ENCODE measurements around the gene P2RX3. TPM values are rescaled to one million over a fixed set of nuclear protein-coding genes. Genes with fewer than 3 reads are reported as not detected.
A peak's percentile ranks its signal among the peaks of the same experiment; 100 is the strongest.

The P2RX3 gene
- total RNA-seq, 2 experiments from 2014 or later, result not detected

DNA sequence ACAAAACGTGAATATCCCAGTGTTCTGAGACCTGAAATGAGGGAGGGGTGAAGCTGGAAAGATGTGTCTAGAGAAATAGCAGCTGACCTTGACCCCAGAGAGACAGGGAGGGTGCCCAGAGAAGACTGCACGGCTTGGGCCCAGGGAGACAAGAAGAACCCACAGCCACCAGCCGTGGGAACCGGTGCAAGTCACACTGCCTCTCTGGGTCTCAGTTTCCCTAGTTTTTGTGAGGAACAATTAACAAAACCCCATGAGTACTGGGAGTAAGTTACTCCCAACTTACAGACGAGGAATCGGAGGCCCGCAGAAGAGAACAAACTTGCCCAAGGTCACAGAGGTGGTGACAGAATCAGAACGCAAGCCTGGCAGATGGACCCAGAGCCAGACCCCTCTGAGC is 32.6 kb upstream of the P2RX3 start:
- Mint-ChIP-seq H3K4me1 (no peaks in the 10 kb centered on the region), H3K36me3 (no peaks in the 10 kb centered on the region), H3K27ac (no peak overlapping the region), H3K4me3 (no peak overlapping the region), H3K27me3 (no peaks in the 10 kb centered on the region), H3K9me3 (ENCODE audit: low read depth) (no peaks in the 10 kb centered on the region)
- CTCF ChIA-PET, result no interaction called here
- ATAC-seq (no peak), DNase-seq (no peak)

DNA sequence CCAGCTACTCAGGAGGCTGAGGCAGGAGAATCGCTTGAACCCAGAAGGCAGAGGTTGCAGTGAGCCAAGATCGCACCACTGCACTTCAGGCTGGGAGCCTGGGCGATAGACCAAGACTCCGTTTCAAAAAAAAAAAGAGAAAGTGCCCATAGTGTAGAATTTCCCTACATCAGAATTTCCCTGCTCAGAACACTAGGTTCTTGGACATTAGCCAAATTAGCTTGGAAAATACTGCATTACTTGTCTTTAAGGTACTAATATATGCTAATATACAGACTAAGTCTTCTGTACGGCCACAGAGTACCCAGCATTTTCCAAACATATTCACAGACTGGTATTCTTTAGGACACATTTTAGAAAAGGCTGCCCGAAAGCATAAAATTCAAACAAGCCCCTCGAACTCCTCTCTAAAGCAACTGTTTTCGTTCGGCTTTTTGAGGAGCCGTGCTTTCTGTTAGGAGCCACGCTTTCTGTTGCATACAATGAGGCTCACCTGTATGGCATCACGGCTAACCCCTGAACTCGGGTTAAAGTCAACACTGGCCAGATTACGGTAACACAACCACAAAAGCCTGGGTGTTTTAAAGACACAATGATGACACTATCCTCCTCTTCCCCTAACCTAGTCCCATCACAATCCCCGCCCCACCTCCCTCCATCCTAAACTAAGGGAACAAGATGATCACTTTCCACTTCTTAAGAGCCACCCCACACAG is 31.8 kb upstream of the P2RX3 start:
- CTCF ChIA-PET, result no interaction called here
- H3K4me1 Mint-ChIP-seq, result peaks cover 4% of the 10 kb centered on the region
- no peak for ATAC-seq
- H3K9me3 Mint-ChIP-seq (ENCODE audit: low read depth), result no peaks in the 10 kb centered on the region
- H3K27me3 Mint-ChIP-seq, result no peaks in the 10 kb centered on the region
- H3K36me3 Mint-ChIP-seq, result no peaks in the 10 kb centered on the region
- no peak overlapping the region for H3K4me3 Mint-ChIP-seq
- H3K27ac Mint-ChIP-seq, result no peak overlapping the region
- no peak for DNase-seq

DNA sequence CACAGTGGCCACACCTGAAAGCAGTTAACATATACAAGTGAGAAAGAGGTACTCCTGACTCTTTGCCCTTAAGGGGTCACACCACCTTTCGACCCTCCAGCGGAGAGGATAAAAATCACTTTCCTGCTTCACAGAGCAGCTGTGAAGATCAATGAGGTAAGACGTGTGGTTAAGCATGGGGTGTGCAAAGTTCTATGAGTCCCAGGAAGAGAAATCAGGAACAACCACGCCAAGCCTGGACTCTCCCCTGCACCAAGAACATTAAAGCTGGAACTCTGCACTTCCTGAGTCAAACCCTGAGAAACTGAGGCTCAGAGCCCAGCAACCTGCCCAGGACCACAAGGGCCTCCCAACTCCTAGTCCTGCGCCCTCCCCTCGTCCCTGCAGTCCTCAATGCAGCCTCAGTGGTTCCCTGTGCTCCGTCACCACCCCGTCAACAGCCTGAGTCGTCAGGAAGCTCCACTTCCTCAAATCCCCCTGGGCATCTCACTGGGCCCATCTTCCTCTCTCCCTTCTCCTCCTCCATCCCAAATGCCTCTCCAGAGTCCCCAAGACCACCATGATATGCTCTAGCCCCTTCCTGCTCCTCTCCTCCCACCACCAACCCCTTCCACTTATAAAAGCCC is 31.1 kb upstream of the P2RX3 start:
- Mint-ChIP-seq H3K4me3 (no peak overlapping the region), H3K27ac (no peak overlapping the region), H3K9me3 (ENCODE audit: low read depth) (no peaks in the 10 kb centered on the region), H3K27me3 (no peaks in the 10 kb centered on the region), H3K36me3 (no peaks in the 10 kb centered on the region), H3K4me1 (peaks cover 9% of the 10 kb centered on the region)
- CTCF ChIA-PET, result no interaction called here
- no peak for ATAC-seq
- DNase-seq, result no peak

DNA sequence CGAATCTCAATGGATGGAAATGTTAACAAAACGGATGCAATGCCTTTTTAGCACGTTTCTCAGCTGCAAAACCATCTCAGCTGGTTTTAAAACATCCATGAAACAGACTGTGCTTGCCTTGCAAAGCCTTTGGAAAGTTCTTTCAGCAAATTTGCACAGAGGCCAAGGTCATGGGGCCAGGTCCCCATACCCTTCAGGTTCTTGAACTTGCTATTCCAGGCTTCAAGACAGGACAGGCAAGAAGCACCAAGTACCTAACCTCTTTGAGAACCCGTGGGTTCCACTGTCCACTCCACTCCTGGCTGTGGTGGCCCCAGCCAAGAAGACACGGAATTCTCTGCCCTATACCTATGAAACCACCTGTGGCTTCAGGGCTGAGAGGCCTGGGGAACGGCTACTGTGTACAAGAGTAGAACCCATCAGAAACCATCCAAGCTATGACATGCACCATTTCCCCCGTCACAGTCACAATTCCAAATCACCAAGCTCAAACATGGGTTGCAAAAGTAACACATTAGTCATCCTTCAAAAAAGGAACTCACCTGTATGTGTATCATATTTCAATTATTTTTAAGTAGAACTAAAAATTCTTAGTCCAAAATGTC is 30.4 kb upstream of the P2RX3 start:
- H3K9me3 Mint-ChIP-seq (ENCODE audit: low read depth), result no peaks in the 10 kb centered on the region
- H3K4me3 Mint-ChIP-seq, result no peak overlapping the region
- peaks cover 13% of the 10 kb centered on the region for H3K4me1 Mint-ChIP-seq
- no peak for ATAC-seq
- no peak for DNase-seq
- no peak overlapping the region for H3K27ac Mint-ChIP-seq
- H3K36me3 Mint-ChIP-seq, result no peaks in the 10 kb centered on the region
- CTCF ChIA-PET, result interaction anchor here (1.4 kb wide), 1 partner anchor 14 kb away, joined by 3 read pairs; no protein-coding TSS in a partner anchor
- no peaks in the 10 kb centered on the region for H3K27me3 Mint-ChIP-seq

DNA sequence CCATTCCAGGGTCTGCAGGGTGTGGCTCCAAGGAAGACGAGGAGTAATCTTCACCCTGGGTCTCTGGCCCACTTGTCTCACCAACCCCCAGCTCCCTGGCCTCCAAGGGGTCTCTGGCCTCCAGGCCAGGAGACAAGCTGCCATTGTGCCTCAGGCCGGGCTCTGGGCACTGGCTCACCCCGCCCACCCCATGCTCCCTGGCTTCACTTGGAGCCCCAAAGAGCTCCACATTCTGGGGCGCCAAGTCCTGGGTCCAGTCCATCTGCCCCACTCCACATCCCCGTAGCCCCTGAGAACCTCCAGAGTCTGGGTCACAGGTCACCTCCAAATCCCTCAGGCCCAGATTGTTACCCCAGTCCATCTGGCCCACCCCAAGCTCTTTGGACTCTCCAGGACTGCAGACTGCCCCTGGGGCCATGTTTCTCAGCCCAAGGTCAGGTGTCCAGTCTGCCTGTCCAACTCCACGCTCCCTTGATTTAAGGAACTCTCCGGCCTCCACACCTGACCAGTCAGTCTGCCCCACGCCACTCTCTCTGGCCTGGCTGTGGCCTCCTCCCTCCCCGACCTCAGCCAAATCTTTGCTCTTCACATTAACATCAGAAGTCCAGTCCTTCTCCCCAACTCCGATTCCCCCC is 29.6 kb upstream of the P2RX3 start:
- CTCF ChIA-PET, result interaction anchor here (0.6 to 1.4 kb wide), 2 partner anchors 13 to 15 kb away, joined by 3 to 4 read pairs; no protein-coding TSS in a partner anchor
- no peak overlapping the region for H3K4me3 Mint-ChIP-seq
- ATAC-seq, result no peak
- no peaks in the 10 kb centered on the region for H3K36me3 Mint-ChIP-seq
- peaks cover 13% of the 10 kb centered on the region for H3K4me1 Mint-ChIP-seq
- H3K27ac Mint-ChIP-seq, result no peak overlapping the region
- DNase-seq, result no peak
- H3K27me3 Mint-ChIP-seq, result no peaks in the 10 kb centered on the region
- H3K9me3 Mint-ChIP-seq (ENCODE audit: low read depth), result no peaks in the 10 kb centered on the region

DNA sequence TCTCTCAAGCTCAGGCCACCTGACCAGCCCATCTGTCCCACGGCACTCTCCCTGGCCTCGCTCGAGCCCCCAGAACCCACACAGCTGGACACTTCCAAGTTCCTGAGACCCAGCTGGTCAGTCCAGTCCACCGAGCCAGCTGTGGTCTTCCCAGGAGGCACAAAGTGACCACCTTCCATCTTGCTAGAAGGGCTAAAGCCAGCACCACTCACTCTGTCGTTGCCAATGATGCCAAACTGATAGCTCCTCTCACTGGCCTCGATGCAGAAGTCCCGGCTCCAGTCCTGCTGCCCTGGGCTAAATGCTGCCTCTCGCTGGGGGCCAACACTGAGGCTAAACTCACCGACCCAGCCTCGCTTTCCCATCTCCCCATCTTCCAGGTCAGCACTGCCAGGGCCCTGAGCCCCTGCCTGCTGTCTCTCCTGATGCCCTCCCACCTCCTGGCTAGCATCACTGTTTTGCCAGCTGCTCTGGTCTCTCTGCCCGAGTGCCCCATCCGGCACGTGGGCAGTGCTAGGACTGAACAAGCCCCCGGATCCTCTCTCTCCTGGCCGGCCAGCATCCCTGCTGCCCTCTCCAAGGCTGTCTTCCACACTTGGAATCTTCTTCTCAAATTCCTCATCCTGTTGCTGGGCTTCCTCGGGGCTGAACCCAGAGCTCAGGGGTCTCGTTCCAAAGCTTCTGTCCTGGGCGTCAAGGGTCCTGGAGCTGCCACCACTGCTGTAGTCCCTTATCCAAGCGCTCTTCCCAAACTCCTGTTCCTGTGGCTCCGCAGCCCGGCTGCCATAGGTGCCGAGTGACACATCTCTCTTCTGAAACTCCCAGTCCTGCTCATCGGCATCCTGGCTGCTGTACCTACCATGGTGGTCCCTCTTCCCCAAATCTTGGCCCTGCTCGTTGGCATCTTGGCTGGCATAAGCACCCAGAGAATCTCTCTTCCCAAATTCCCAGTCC is 28.8 kb upstream of the P2RX3 start:
- Mint-ChIP-seq H3K27me3 (no peaks in the 10 kb centered on the region), H3K9me3 (ENCODE audit: low read depth) (no peaks in the 10 kb centered on the region), H3K4me1 (peaks cover 13% of the 10 kb centered on the region), H3K27ac (no peak overlapping the region), H3K36me3 (no peaks in the 10 kb centered on the region), H3K4me3 (no peak overlapping the region)
- ATAC-seq (no peak), DNase-seq (no peak)
- CTCF ChIA-PET, result no interaction called here

DNA sequence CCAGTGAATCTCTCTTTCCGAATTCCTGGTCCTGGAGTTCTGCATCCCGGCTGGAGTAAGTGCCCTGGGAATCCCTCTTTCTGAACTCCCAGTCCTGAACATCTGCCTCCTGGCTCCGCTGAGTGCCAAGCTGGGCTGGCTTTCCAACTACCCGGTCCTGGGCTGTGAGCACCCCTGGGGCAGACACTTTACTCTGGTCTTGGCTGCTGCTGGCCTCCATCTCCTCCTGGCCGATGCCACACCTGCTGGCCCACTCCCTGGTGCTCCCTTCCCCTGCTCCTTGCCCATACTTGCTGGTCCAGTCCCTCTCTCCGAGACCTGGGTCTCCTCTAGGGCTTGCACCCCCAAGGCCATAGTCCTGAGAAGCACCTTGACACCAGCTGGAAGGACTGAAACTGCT is 28.1 kb upstream of the P2RX3 start:
- Mint-ChIP-seq H3K36me3 (no peaks in the 10 kb centered on the region), H3K27ac (no peak overlapping the region), H3K27me3 (no peaks in the 10 kb centered on the region), H3K9me3 (ENCODE audit: low read depth) (no peaks in the 10 kb centered on the region), H3K4me3 (no peak overlapping the region), H3K4me1 (peaks cover 13% of the 10 kb centered on the region)
- DNase-seq (no peak), ATAC-seq (no peak)
- CTCF ChIA-PET, result no interaction called here

DNA sequence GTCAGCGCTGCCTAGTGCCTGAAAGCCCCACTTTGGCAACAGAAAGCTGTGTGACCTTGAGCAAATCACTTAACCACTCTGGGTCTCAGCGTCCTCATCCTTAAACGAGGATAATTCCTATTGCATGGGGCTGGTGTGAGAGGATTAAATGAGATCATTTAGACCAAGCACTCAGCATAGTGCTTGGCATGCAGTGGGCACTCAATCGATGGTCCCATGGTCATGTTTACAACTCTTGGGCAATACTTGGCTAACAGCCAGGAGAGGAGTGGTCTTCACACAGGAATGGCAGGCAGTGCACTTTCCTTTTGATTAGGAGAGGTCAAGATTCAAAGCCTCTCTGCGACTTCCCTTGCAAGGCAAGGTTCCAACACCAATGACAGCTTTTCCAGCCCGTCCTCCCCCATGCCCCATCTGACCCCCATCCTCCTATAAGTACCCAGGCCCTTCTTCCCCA is 27.5 kb upstream of the P2RX3 start:
- ATAC-seq (no peak), DNase-seq (no peak)
- Mint-ChIP-seq H3K27ac (no peak overlapping the region), H3K4me1 (peaks cover 13% of the 10 kb centered on the region), H3K36me3 (no peaks in the 10 kb centered on the region), H3K4me3 (peak overlapping the region; percentile 27), H3K27me3 (no peaks in the 10 kb centered on the region), H3K9me3 (ENCODE audit: low read depth) (no peaks in the 10 kb centered on the region)
- CTCF ChIA-PET, result interaction anchor here (1.3 kb wide), 1 partner anchor 257 kb away, joined by 3 read pairs; the partner anchor contains the start of gene UBE2L6

DNA sequence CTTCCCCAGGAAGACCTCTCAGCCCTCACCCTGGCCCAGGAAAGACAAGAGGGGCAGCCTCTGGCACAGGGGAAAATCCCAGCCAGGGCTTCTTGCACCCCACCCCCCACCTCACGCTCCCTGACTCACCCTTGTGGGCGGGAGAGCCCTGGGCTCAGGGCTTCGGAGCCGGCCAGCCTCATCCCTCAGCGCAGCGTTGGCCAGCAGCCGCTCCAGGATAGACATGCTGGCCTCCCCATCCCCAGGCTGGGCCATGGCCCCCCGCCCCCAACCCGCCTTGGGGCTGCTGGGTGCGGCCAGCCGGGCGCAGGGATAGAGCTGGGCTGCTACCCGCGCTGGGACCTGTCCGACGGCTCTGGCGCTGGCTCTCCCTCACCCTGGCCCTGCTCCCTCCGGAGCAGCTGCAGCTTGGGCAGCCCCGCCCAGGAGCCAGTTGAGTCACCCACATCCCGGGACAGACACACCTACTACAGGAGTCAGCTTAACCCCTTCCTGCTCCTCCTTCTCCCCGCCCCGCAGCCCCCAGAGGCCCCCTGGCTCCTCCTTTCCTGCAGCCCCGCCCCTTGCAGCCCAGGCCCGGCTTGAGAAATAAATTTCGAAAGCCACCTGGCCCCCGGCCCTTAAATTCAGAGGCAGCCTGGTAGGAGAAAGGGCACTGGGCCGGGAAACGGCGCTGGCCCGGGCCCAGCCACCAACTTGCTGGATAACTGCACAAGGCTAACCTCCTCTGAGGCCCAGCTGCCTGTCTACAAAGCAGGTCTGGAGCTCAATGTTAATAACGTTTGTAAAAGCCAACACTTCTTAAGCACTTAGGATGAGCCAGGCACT is 26.8 kb upstream of the P2RX3 start:
- Mint-ChIP-seq H3K4me3 (peak overlapping the region; percentile 27), H3K4me1 (peaks cover 13% of the 10 kb centered on the region)
- CTCF ChIA-PET, result interaction anchor here (0.9 to 1.3 kb wide), 4 partner anchors 10 to 257 kb away, joined by 3 to 6 read pairs (median 4); partner anchors contain the start of gene UBE2L6

DNA sequence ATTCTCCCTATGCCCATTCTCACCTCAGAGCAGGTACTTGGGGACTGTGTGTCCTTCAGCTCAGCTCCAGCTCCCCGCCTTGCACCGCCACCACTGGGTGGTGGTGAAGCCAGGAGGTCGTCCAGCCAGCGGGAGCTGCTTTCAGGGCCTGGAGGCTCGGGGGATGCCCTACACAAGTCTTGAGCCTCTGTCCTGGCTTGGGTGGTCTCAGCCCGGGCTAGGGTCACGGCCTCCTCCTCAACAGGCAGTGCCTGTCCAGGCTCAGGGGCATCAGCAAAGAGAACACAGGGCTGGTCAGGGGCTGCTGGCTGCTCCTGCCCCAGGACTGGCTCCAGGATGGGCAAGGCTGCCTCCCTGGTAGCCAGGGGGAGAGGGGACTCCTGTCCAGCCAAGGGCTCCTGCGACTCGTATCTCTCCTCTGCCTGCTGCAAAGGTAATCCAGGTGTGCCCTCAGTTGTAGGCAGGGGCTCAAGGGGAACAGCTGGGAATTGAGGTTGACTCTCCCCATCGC is 25.6 kb upstream of the P2RX3 start:
- Mint-ChIP-seq H3K27me3 (no peaks in the 10 kb centered on the region), H3K36me3 (no peaks in the 10 kb centered on the region), H3K9me3 (ENCODE audit: low read depth) (no peaks in the 10 kb centered on the region), H3K27ac (no peak overlapping the region), H3K4me3 (no peak overlapping the region), H3K4me1 (peaks cover 13% of the 10 kb centered on the region)
- CTCF ChIA-PET, result interaction anchor here (1.2 kb wide), 3 partner anchors 9 to 33 kb away, joined by 4 to 6 read pairs (median 6); no protein-coding TSS in a partner anchor
- no peak for ATAC-seq
- no peak for DNase-seq

More for the DNA sequence above, 26.8 kb upstream of the P2RX3 start:
- DNase-seq (peak; percentile 90), ATAC-seq (peak; percentile 99)
- H3K36me3 Mint-ChIP-seq, result no peaks in the 10 kb centered on the region
- no peak overlapping the region for H3K27ac Mint-ChIP-seq
- no peaks in the 10 kb centered on the region for H3K27me3 Mint-ChIP-seq
- H3K9me3 Mint-ChIP-seq (ENCODE audit: low read depth), result no peaks in the 10 kb centered on the region

DNA sequence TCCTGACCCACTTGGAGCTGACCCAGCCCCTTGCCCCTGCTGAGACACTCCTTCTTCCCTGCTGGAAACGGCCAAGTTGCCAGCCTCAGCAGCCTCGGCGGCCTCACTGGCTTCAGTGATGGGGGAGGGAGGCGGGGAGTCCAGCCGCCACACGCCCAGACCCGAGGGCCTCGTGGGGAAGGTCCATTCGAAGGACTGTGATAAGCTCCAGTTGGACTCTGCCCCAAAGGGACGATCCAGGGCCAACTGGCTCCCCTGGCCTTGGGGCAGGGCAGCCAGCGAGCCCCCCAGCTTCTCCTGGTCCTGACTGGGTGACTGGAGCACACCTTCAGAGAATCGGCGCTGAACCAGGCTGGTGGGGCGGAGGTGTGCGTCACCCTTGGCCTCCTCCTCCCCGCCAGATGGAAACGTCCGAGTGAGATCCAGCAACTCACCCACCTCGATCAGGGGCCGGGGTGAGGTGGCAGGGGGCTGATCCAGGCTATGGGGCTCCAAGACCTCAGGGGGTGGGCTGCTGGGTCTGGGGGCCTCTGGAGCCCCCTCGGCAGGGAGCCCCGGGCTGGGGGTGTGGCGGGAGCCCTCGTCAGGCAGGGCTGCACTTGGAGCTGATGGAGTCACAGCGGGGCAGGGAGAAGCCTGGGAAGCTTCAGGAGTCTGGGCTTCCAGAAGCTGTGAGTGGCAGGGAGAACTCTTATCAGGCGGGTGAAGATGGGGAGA is 24.9 kb upstream of the P2RX3 start:
- H3K4me3 Mint-ChIP-seq, result no peak overlapping the region
- no peaks in the 10 kb centered on the region for H3K27me3 Mint-ChIP-seq
- CTCF ChIA-PET, result interaction anchor here (1.2 kb wide), 1 partner anchor 9 kb away, joined by 4 read pairs; no protein-coding TSS in a partner anchor
- ATAC-seq, result no peak
- H3K27ac Mint-ChIP-seq, result no peak overlapping the region
- no peaks in the 10 kb centered on the region for H3K9me3 Mint-ChIP-seq (ENCODE audit: low read depth)
- H3K4me1 Mint-ChIP-seq, result peaks cover 13% of the 10 kb centered on the region
- no peaks in the 10 kb centered on the region for H3K36me3 Mint-ChIP-seq
- DNase-seq, result no peak
